NCI-H187 treated with DMSO at 0.1 percent for 48 hours (cell line): ENCODE results near the gene EIF2A.
"Not testable (repeated sequence)": the region's sequence is repeated elsewhere in the genome, so short reads cannot be mapped to it uniquely, and the experiment has no call there.

ENCODE experiments used
- DNase-seq: peaks from one replicate; lab custom pipeline; 2025; lab: John Stamatoyannopoulos, UW

EIF2A gene

GRCh38 chr3:150543531-150543930 lies 3.1 kb upstream of the EIF2A start:
- no peak for DNase-seq

GRCh38 chr3:150544041-150544440 lies 2.5 kb upstream of the EIF2A start:
- no peak for DNase-seq

GRCh38 chr3:150544726-150545125 lies 1.9 kb upstream of the EIF2A start:
- no peak for DNase-seq

GRCh38 chr3:150545419-150546225 lies 965 bp upstream of the EIF2A start:
- no peak for DNase-seq

- DNase-seq = no peak
These were observed 606 bp downstream of the EIF2A start for GRCh38 chr3:150547045-150547741.

GRCh38 chr3:150555859-150556436 lies 9.4 kb downstream of the EIF2A start:
- DNase-seq = no peak

GRCh38 chr3:150556792-150557191 lies 10.2 kb downstream of the EIF2A start:
- no peak for DNase-seq

- no peak for DNase-seq
These were observed 11.1 kb downstream of the EIF2A start for GRCh38 chr3:150557725-150558124.

GRCh38 chr3:150564243-150564642 lies 17.7 kb downstream of the EIF2A start:
- DNase-seq = no peak

- DNase-seq = no peak
These were observed 20.7 kb downstream of the EIF2A start for GRCh38 chr3:150567328-150567727.

- no peak for DNase-seq
These were observed 31.3 kb downstream of the EIF2A start for GRCh38 chr3:150577855-150578254.

GRCh38 chr3:150581174-150581573 lies 34.6 kb downstream of the EIF2A start:
- no peak for DNase-seq

- DNase-seq = no peak
These were observed 36.0 kb downstream of the EIF2A start for GRCh38 chr3:150582620-150583019.

- DNase-seq = no peak
These were observed 36.4 kb downstream of the EIF2A start for GRCh38 chr3:150583028-150583427.

GRCh38 chr3:150588027-150588830 lies 41.6 kb downstream of the EIF2A start:
- DNase-seq = no peak

- DNase-seq = no peak
These were observed 43.2 kb downstream of the EIF2A start for GRCh38 chr3:150589759-150590158.

GRCh38 chr3:150594150-150594549 lies 47.6 kb downstream of the EIF2A start:
- no peak for DNase-seq

- DNase-seq = no peak
These were observed 51.1 kb downstream of the EIF2A start for GRCh38 chr3:150597646-150598045.

GRCh38 chr3:150599611-150600297 lies 53.2 kb downstream of the EIF2A start:
- no peak for DNase-seq

- not testable (repeated sequence) for DNase-seq
These were observed 54.3 kb downstream of the EIF2A start for GRCh38 chr3:150600647-150601530.
